Measurements from ENCODE around the gene ZBTB7B.
"Not testable (repeated sequence)": the region's sequence is repeated elsewhere in the genome, so short reads cannot be mapped to it uniquely, and the experiment has no call there.

Gene ZBTB7B

DNA sequence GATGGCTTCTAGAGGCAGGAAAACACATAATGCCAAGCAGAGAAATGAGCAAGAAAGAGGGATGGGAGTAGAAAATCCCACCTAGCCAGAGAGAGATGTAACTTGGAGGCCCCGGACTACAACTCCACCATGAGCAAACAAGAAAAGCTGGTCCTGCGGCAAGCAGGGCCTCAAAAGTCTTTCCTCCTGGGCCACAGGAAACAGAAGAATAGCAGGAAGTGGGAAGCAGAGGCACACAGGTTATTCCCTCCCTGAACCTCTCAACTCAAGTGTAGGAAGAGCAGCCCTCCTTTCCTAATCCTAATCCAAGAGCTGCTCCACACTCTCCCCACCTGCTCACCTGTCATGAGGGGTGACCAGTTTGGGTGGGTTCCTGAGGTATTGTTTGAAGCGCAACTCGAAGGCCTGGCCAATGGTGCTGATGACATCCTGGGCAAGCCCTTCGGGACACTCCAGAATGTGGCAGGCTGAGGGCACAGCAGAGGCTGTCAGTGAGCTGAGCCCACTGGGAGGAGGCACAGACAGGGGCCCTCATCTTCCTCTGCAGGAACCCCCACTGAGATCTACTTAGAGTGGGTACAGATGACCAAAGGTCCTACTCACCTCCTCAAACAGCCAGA lies 35.2 kb upstream of the ZBTB7B start:
- in situ Hi-C loops (cut with MboI; ENCODE audit: low sequenced_read_pairs), result no loop called here

DNA sequence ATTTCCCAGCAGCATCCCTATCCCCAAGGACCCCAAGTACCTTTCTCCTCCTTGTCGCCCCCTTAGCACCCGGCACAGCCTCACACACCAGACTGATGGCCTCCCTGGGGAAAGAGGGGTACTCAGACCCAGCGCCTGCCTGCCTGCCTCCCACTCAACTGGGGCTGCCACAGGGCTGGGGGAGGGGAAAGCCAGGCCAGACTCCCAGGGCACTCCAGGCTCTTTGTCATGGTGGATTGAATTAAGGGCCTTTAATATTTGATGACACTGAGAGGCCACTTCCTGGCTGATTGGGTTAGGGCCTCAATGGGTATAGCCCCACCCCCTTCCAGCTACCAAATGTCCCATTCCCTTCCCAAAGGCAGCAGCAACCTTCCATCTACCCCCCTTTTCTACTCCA lies 33.9 kb upstream of the ZBTB7B start:
- in situ Hi-C loops (cut with MboI; ENCODE audit: low sequenced_read_pairs), result no loop called here

DNA sequence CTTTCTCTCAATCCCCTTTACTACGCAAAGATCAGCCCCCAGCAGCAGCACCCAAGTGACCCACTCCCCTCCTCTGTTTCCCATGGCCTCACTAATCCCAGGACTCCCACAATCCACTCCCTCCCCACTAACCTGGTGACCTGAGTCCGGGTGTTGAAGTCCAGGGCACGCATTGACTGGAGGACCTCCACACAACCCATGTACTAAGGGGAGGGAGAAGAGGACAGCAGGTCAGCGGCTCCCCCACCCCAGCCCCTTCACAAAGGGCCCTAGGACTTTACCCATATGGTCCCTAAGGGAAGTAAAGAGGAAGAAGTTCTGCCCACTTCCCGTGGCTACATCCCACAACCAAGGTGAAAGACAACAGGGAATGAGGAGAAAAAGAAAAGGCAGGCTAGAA lies 33.4 kb upstream of the ZBTB7B start:
- in situ Hi-C loops (cut with MboI; ENCODE audit: low sequenced_read_pairs), result no loop called here

DNA sequence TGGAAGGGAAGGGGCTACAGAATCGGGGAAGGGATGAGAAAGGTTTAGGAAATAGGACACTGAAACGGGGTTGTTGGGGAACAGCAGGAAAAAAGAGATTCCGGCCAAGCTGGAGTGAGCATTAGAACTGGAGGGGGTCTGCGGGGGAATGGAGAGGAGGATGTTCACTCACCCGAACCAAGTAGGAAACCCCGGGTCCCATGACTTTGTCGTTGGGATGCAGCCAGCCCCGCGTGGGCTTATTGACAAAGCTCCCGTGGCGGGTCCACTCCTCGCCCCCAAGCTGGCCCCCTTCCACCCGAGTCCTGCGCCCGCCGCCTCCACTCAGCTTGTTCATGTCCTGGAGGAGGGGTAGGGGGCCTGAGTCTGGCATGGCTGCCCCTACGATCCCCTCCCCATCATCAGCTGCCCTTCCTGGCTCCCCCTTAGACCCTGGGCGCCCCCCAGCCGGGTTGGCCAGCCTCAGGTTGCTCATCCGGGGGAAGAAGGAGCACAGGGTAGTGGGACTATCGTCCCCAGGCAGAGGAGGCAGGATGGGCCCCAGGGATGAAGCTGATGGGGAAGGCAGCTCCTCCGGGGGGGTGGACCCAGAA lies 32.6 kb upstream of the ZBTB7B start:
- in situ Hi-C loops (cut with MboI; ENCODE audit: low sequenced_read_pairs), result no loop called here

DNA sequence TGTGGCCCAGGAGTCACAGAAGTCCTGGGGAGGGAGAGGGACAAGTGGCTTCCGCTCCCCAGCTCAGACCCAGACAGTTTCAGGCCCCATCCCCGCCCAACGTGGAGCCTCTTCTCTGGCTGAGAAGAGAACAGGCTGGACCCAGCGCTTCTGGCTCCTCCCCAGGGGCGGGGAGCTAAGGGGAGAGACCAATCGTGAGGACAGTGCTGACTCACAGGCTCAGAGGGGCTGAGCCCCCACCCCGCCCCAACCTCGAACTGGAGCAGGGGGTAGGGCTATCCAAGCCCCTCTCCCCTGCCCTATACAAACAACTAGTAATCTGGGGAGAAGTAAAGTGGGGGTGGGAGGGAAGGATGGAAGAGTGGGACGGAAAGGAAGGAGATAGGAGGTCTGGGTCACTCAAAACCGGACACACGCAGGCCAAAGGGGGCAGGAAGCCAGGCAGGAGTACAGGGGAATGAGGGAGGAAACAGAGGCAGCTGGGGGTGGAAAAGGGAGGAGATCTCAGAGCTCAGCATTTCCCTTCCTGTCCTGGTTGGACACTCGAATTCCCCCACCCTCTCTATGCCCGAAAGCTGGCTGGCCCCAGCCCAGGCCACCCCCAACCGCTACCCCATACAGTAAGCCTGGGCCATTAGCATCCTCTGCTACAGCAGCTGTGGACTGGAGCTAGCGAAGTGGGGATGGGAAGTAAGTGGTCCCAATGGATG lies 31.8 kb upstream of the ZBTB7B start, which contains the start of gene SHC1:
SHC1 (minus strand) TSS at position 117 of the 710 bp plus-strand sequence. CDS start 221 bp downstream, outside the sequence.
- in situ Hi-C loops (cut with MboI; ENCODE audit: low sequenced_read_pairs), result no loop called here

DNA sequence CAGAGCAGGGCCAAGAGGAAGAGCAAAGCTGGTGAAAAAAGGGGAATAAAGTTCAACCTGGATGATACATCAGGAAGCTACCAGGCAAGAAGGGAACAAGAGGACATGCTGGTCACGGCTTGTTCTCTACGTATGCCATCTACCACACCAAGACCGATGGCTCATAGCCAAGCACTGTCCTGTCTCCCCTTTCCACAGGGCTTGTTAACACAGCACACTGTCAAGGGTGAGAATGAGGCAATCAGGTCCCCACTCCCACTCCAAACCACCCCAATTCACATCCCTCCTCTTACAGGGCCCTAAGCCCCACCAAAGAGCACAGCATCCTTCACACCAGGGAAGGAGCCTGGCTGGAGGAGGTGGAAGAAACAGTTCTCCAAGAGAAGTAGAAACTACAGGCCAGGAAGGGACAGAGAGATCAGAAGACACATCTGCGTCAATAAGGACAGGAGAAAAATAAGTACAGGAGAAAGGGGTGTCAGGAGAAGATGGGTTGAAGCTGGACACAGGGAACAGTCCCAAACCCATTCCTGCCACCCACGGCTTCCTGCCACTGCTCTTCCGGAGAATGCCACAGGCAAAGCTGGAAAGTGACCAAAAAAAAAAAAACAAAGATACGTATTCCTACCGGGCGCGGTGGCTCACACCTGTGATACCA lies 31.1 kb upstream of the ZBTB7B start:
- in situ Hi-C loops (cut with MboI; ENCODE audit: low sequenced_read_pairs), result no loop called here

DNA sequence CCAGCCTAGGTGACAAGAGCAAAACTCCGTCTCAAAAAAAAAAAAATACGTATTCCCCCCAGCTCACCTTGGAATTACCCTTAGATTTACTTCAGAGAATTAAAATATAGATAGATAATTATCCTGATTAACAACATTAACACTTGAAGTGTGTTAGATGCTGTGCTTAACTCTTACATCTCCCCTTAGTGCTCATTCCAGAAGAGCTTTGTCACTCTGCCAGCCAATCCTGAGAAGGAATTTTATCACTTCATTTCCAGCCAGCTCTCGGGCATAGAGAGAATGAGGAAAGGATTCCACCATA lies 30.4 kb upstream of the ZBTB7B start:
- in situ Hi-C loops (cut with MboI; ENCODE audit: low sequenced_read_pairs), result no loop called here

DNA sequence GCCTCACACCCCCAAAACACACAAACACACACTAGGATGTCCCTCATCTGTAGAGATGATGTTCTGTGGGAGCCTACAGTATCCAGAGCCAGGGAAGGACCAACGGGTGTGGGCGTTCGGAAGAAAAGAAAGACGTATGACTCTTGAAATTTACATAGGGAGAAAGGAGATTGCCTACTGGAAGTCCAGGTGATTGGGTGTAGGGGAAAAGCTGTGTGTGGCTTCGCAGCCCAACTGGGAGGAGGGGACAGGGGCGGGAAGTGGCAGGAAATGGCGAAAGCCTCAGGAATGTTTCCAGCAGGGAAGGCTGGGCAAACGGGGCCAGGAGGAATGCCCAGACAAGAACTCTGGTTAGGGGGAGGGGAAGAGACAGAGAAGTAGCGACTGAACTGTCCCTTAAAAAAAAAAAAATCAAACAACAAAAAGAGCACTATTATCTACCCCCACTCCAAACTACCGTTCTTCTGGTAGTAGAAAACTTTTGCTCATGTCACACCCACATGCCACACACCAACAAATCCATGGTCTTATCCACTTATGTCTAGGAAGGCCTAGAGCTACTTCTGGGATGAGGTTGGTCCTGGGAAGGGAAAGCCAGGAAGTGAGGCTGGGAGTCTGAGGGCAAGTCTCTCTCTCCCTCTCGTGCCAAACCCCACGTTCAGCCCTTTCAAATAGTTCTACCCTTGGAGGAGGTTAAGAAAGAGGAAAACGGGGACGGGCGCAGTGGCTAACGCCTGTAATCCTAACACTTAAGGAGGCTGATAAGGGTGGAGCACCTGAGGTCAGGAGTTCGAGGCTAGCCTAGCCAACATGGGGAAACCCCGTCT lies 29.9 kb upstream of the ZBTB7B start:
- in situ Hi-C loops (cut with MboI; ENCODE audit: low sequenced_read_pairs), result no loop called here

DNA sequence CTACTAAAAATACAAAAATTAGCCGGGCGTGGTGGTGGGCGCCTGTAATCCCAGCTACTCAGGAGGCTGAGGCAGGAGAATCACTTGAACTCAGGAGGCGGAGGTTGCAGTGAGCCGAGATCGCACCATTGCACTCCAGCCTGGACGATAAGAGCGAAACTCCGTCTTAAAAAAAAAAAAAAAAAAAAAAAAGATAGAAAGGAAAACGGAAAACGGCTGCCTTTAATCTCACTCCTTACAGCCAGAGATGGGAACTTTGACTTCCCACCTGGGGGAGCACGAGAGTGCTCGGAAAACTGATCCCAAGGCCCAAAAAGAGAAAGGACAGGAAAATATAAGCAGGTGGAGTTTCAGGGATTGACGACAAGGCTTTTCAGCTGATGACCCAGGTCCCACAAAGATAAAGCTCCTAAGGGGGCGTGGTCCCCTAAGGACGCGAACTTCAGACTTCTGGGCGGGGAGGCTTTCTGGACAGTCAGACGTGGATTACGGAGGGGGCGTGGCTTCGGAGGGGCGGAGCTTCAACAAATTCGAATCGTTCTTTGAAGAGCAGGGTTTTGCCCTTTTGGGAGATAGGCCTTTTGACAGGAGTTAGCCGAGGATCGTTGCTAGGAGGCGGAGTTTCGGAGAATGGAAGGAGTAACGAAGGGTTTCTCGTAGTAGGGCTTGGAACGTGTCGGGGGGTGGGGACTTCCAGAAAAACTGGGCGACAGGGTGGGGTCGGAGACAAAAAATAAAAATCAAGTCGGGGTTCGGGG lies 29.1 kb upstream of the ZBTB7B start:
- in situ Hi-C loops (cut with MboI; ENCODE audit: low sequenced_read_pairs), result no loop called here

DNA sequence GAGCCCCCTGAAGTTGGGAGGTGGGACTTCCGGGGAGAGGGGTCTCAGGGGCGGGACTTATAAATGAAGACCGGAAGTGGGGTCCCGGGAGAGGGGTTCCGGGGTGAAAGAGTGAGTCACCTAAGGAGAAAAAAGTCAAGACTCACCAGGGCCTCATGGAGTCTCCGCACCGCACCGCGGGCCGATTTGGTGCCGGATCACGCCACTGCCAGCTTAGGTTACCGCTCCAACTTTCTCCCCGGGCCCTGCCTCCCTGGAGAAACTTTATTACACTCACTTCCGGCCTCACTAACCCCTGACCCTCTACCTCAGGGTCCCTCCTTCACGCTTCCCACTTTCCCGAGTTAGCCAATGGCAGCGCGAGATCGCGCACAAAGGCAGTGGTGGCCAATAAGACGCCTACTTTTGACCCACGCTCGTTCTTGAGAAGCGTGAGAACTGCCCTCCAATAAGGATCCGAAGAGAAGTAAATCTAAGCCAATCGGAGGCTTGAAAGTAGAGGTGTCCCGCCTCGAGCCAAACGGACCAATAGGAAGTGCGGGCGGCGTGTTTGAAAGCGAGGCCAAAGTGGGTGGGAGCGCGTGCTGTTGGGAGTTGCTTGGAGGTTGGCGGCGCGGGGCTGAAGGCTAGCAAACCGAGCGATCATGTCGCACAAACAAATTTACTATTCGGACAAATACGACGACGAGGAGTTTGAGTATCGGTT lies 28.3 kb upstream of the ZBTB7B start, which contains the start of gene CKS1B:
CKS1B (plus strand) TSS at position 580 of the 706 bp plus-strand sequence; CDS start at position 645, 65 bp downstream.
- in situ Hi-C loops (cut with MboI; ENCODE audit: low sequenced_read_pairs), result no loop called here

DNA sequence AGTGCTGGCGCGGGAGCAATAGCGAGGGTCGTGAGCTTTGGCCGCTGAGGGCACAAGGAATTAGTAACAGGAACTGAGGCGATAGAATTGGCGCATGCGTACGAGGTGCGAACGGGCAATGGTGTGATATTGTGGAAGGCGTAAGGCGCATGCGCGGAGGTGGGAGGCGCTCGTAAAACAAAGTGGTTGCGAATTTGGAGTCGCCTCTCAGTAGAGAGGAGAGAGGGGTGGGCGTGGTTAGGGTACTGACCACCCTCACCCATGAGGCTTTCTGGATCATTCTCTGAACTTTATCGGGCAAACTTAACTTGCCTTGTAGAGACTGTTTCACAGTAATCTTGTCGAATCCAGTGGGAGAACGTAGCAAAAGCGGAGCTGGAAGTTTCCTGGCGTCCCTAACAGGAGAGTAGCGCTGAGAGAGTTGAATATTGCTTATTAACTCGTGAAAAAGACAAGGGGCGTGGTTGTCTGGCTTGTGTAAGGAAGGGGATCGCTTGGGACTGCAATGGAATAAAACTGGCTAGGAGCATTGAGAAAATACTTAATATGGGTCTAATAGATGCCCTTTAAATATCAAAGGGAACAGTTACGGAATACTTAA lies 27.7 kb upstream of the ZBTB7B start:
- in situ Hi-C loops (cut with MboI; ENCODE audit: low sequenced_read_pairs), result no loop called here

DNA sequence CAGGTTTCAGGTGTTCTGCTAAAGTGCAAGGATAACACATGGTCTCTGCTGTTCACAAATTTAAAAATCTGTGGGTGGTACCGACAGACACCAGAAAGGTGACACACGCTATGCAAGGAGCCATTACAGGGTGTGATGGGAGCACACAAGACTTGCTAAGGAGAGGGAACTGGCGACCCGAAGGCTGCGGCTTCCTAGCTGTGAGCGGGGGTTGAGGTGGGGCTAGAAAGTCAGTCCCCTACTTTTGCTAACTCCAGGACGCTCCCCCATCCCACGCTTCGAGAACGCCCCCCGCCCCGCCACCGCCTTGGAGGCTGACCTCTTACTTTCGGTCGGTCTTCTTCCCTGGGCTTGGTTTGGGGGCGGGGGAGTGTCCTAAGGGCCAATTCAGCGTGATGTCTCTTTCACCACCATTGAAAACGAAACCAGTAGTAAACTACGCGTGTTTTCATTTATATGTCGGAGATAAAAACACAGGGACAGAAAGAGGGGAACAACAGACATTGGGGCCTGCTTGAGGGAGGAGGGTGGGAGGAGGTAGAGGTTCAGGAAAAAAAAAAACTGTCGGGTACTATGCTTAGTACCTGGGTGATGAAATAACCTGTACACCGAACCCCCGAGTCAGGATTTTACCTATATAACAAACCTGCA lies 27.1 kb upstream of the ZBTB7B start:
- in situ Hi-C loops (cut with MboI; ENCODE audit: low sequenced_read_pairs), result no loop called here

DNA sequence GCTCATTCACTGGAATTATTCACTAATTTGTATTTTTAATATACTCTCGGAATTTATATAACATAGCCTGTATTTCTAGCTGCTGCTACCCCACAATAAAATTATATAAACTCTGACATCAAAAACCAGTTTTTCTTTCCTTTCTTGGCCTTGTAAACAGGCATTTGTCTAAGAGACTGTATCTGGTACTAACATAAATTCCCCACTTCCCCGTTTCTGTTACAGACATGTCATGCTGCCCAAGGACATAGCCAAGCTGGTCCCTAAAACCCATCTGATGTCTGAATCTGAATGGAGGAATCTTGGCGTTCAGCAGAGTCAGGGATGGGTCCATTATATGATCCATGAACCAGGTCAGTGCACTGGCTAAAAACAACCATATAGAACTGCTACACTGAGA lies 24.8 kb upstream of the ZBTB7B start:
- in situ Hi-C loops (cut with MboI; ENCODE audit: low sequenced_read_pairs), result not testable (repeated sequence)

DNA sequence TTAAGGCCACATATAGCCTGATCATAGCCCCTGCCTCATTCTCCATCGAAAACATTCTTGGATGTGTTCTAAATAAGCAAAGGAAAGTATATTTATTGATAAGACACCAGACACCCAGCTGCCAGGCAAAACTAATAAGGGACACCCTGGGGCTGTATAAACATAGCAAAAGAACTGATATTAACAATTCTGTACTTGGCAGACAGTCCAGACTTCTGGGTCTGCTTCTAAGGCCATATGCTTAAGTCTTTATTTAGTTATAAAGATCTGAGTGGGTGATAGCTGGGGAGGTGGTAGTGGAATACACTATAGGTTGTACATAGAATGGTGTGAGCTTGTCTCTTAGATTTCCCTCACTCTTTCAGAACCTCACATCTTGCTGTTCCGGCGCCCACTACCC lies 24.2 kb upstream of the ZBTB7B start:
- in situ Hi-C loops (cut with MboI; ENCODE audit: low sequenced_read_pairs), result no loop called here

DNA sequence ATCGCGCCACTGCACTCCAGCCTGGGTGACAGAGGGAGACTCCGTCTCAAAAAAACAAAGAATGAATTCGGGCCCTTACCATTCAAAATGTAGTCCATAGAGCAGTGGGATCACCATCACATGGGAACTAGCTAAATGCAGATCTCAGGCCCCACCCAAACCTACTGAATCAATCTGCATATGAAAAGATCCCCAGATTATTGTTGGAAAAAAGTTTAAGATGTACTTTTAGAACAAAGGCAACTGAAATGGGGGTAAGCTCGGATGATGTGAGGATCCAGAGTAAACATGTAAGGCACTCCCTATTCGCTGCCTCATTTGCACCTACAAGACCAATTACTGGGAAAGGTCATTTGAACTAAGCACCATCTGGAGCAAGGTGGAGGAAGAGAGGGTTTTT lies 20.3 kb upstream of the ZBTB7B start:
- in situ Hi-C loops (cut with MboI; ENCODE audit: low sequenced_read_pairs), result no loop called here

DNA sequence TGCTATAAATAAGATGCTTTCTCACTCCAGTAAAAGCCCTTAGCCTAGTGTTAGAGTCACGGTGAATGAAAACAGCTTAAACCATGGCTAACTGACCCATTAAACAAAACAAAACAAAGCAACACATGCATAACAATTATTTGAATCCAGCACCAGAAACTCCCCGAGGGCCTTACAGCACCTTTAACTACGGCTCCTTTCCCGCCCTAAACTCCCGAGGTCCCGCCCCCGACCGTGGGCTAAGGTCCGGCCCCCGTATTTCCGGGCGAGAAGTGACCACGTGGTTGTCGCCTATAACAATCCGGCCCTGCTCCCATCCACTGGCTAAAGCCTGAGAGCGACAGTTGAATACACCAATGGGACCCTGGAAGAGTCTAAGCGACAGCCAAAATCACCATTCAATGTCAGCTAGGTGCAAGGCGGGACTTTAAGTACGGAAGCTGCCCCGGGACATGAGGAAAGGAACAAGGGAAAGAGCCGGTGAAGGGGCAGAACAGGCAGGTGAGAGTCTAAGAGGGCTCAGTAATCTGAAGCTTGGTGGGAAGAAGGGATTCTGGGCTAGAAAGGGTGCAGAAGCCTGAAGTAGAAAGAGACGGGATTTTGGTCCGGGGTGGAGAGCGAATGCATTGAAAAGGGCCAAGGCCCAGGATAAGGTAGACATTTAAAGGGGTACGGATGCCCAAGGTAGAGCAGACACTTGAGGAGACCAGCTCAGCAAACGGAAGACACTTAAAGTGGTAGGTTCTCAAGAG lies 19.5 kb upstream of the ZBTB7B start, which contains the start of gene FLAD1:
FLAD1 (plus strand) TSS at position 448 of the 752 bp plus-strand sequence. CDS start 351 bp downstream, outside the sequence.
- in situ Hi-C loops (cut with MboI; ENCODE audit: low sequenced_read_pairs), result no loop called here

DNA sequence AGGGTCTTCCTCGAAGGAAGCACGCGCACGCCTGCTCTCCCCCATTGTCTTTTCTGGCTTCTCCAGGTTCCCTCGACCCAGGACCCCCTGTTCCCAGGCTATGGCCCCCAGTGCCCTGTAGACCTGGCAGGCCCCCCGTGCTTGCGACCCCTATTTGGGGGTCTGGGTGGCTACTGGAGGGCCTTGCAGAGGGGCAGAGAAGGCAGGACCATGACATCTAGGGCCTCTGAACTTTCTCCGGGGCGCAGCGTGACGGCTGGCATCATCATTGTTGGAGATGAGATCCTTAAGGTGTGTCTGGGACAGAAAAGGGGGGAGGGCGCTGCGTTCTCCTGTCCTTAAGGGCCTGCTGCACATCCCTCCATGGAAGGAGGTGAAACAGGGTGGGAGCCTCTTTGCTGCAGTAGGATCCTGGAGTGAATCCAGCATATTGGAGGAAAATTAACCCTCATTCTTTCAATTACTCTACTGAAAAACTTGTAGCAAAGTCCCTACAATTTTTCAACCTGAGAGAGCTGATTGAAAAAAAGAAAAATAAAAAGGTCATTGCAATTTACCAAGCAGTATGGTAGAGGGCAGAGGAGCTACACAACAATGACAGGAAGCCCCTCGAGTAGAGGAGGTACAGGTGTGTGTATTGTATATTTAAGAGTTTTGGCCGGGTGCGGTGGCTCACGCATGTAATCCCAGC lies 18.7 kb upstream of the ZBTB7B start:
- in situ Hi-C loops (cut with MboI; ENCODE audit: low sequenced_read_pairs), result no loop called here

Data from HL-60/S4 treated with retinoic acid at 250 ng/mL for 4 days and 3 days (cell line).